Measurements from ENCODE around the gene PPP2R3A.

GRCh38 chr3:136196064-136196400 is 230.5 kb downstream of the PPP2R3A start, which contains the start of gene MSL2:
- no peak for TF ChIP-seq CTCF (IDR thresholded peaks at IDR 0.05 in 4 of 5, conservative IDR thresholded peaks at IDR 0.05 in 1 of 5)
- TF ChIP-seq POLR2A (IDR thresholded peaks at IDR 0.05), result peak; percentile 72 to 83

All from gastrocnemius medialis (tissue), 4 donors.